HG03095 (cell line): ENCODE data around the gene FNBP1.

Source experiments
- ATAC-seq: cut with Tn5 transposase; IDR thresholded peaks from one replicate; pipeline ENCODE4 v1.9.1; 2021; ENCODE audit warnings: moderate library complexity; ENCODE audit not compliant: unreplicated experiment

Gene FNBP1

GRCh38 chr9:130045725-130046450 lies 2.9 kb upstream of the FNBP1 start:
- ATAC-seq: no peak

- ATAC-seq: no peak
Measured at GRCh38 chr9:130043654-130044623, 950 bp upstream of the FNBP1 start.

DNA sequence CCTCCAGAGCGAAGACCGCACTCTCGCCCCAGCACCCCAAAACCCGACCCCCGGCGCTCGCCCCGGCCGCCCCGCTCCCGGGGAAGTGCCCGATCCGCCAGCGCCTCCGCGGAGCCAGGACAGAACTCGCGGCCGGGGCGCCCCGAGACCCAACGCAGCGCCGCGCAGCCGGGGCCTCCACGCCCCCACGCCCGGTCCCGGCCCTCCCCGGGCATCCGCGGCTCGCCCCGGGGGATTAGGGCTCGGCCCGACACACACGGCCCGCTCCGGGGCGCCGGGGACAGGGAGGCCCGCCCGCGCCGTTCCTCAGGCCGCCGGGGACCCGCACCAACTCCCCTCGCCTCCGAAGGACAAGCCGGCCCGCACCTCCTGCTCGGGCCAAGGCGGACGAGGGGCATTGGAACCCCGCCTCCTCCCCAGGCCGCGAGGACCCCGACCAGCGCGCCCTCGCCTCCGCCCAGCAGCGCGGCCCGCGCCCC lies 544 bp downstream of the FNBP1 start:
- no peak for ATAC-seq

DNA sequence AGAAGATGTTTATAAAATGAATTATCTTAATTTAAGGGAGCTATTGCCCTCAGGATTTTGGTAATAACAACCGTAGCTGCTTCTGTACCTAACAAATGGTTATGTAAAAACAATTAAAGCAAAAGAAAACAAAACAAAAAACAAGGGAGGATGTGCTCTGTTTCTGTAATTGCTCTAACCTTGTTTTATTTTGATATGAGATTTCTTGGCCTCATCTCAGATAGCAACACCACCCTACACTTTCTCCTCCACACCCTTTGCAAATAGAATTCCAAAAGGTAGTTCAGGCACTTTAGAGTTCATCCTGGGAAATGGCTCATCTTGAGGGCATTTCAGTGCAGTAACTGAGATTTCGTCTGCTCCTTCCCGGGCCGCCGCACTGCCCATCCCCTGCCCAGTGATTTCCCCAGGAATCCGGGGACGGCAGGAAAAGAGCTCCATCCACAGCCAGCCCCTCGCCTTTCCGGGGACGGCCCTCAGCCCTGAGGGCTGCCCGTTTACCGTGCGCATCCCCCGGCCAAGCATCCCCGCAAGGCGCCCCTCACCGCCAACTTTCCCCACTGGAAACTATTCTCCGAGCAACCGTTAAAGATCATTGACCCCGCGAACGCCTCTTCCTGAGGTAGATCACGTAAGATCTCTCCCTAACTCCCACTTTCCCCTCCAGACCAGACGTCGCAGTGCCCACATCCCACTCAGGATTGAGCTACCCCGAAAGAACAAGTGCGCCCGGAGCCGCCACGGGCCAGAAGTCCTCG lies 1.2 kb downstream of the FNBP1 start:
- no peak for ATAC-seq

GRCh38 chr9:130040984-130041647 lies 1.9 kb downstream of the FNBP1 start:
- no peak for ATAC-seq

- ATAC-seq: no peak
Measured at GRCh38 chr9:130039528-130040147, 3.4 kb downstream of the FNBP1 start.

DNA sequence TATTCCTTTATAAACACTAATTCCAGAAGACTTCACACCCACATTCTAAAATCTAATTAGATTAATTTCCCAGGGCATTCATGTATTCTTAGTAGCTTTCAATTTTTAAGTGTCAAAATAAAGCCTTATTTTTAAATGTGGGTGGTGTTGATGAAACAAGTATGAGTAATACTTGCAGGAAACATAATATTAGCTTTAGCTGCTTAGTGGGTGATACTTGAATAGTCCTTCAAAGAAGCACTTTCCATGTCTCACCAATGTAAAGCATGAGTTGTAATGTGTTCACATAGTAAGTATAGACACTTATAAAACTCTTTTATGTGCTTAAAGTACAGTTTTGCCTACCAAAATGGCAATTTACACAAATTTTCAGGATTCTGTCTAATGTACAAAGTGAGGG lies 6.9 kb downstream of the FNBP1 start:
- no peak for ATAC-seq

DNA sequence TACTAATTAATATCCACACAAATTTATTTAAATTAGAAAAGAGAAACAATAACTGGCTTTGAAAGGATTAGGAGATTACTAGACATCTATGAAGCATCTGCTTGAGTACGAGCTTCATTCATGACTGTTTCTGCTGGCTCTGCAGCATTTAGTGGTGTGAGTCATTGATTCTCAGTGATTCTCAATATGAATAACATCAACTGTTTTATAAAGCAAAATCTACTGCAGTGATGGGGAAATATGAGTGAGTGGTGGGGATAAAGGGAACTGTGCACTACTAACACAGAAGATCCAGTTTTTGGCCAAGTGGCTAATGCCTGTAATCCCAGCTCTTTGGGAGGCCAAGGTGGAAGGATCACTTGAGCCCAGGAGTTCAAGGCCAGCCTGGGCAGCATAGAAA lies 8.4 kb downstream of the FNBP1 start:
- no peak for ATAC-seq

DNA sequence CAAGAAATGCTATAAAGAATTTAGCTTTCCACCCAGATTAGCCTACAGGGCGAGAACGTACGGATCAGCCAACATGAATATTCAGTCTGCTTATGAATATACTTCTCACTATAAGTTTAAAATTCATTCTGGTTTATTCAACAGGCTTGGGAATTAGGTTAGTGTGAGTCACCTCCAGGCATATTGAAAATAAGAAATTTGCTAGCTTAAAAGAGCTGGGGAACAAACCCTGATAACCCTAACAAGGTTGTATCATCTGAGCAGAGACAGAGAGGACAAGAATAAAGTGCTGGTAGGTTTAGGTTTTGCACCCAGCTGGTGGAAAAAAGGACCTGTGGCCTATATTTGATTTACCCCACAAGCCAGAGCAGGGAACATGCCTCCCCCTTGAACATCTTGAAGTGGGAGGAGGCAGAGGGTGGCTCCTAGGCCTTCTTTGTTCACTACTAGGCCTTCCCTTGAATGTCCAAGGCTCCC lies 12.3 kb downstream of the FNBP1 start:
- ATAC-seq: no peak

GRCh38 chr9:130029223-130029973 lies 13.6 kb downstream of the FNBP1 start:
- ATAC-seq: no peak

GRCh38 chr9:130028493-130029222 lies 14.3 kb downstream of the FNBP1 start:
- no peak for ATAC-seq

DNA sequence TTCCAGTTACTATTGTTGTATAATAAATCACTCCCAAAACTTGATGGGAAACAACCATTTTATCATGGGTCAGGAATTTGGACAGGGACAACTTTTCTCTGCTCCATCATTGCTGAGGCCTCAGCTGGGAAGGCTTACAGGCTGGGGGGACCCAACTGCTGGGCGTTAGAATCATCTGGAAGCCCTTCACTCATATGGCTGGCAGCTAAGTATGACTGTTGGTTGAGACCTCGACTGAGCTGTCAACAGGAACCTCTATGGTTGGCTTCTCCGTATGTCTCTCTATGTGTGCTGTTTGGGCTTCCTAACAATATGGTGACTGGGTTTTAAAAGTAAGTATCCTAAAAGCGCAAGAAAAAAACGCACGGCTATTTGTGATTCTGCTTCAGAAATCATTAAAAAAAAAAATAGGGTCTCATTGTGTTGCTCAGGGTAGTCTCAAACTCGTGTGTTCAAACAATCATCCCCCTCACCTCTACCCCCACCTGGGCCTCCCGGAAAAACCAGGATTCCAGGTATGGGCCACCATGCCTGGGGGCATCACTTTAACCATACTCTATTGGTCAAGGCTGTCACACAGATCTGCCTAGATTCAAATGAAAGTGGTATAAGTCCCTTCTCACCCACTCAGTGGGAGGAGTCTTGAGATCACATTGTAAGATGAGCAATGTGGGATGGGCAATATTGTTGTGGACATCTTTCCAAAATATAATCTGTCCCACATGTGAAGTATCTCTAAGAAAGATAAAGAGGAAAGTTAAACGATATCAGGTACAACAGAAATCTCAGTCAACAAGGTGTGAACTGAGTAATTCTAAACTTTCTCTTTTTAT lies 15.2 kb downstream of the FNBP1 start:
- ATAC-seq: no peak

DNA sequence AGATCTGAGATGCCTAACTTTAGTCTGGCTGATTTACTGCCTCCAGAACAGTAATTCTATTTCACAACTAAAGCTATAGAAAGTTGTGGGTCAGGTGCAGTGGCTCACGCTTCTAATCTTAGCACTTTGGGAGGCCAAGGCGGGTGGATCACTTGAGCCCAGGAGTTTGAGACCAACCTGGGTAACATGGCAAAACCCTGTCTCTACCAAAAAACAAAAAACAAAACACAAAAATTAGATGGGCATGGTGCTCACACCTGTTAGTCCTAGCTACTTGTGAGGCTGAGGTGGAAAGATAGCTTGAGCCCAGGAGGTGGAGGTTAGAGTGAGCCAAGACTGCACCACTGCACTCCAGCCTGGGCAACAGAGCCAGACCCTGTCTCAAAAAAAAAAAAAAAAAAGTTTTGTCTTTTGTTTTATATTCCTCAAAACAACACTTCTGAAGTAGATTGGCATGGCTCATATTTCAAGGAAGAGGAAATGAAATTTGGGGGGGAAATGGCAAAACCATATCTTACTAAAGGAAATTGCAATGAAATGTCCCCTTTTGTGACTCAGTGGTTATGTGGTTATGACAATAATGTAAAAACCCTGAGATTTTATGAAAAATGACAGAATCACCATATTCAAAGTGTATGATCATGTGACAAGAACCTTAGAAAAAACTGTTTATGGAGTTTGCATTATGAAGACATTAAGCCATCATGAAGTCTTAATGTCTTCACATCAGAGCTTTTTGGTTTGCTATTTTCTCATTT lies 16.2 kb downstream of the FNBP1 start:
- ATAC-seq: no peak

DNA sequence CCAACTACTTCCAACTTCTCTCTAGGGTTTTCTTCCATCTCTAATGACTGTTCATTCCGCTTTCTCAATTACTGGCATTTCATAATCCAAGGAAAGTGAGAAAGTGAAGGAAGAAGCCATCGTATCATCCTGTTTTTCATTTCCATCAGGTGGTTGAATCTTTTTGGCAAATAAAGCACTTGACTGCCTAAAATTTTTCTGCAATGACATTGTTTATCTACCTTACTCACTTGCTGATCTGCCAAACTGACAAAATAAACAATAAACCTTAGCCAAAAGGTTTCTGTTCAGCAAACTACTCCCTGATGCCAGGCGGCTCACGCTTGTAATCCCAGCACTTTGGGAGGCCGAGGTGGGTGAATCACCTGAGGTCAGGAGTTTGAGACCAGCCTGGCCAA lies 18.4 kb downstream of the FNBP1 start:
- ATAC-seq: no peak

DNA sequence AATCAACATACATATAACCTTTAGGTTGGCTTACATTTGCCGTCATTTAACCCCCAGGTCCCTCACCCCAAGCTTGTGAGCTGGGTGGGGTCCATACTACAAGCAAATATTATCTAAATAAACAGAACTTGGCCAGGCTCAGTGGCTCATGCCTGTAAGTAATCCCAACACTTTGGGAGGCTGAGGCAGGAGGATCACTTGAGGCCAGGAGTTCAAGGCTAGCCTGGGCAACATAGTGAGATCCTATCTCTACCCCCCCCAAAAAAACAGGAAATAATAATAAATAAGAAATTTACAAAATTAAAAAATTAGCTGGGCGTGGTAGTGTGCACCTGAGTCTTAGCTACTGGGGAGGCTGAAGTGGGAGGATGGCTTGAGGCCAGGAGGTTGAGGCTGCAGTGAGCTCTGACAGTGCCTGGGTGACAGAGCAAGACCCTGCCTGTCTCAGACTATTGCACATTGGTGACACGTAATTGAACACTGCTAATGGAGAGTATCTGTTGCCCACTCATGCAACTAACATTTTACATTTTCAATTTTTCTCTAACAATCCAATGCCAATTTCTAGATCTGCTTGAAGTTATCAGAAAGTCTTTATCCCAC lies 18.9 kb downstream of the FNBP1 start:
- no peak for ATAC-seq

DNA sequence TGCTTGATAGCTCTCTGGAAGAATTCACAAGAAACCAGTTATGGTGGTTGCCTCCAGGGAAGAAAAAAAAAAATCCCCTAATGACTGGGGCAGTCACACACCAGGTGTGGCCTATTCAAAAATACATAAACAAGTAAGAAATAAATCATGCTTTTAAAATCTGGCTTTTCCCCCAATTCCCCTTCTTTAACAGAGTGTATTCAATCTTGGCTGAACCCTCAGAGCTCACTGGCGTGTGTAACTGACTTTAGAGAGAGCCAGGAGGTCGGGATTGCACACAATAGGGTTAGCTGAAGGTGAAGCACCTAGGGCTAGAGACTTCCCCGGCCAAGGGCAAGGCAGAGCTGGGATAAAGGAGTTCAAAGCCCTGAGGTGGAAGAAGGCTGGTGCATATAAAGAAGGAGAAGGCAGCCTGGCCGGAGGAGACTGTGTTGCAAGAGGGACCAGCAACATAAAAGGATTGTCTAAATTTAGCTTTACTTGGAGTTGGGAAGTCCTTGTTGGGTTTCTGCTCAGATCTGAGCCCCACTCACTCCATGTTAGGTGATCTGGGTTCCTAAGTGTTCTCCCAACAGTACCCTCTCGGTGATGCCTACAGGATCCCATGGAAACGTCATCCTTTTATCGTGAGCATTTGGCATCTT lies 19.7 kb downstream of the FNBP1 start:
- ATAC-seq: peak; percentile 36
